Suppressor macrophage treated with lipopolysaccharide for 4 hours (primary cell): Measurements from ENCODE around the gene ZSCAN29.

Source experiments
- DNase-seq: peaks from one replicate; pipeline ENCODE4 v3.0.0-alpha.2; 2020

Gene ZSCAN29

DNA sequence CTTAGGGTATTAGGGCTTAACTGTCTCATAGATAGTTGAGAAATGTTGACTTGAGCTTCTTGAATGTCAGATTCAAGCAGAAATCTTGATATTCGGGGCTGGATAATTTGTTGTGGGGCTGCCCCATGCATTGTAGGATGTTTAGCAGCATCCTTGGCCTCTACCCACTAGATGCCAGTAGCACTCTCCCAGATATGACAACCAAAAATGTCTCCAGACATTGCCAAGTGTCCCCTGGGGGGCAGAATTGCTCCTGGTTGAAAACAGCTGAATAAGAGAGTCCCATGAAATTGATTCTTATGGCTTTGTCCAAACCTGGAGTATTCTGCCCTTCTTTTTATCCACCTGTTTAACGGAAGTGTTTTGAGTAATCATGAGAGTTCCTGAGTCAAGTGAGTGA, 24.5 kb downstream of the ZSCAN29 start:
- DNase-seq: no peak

DNA sequence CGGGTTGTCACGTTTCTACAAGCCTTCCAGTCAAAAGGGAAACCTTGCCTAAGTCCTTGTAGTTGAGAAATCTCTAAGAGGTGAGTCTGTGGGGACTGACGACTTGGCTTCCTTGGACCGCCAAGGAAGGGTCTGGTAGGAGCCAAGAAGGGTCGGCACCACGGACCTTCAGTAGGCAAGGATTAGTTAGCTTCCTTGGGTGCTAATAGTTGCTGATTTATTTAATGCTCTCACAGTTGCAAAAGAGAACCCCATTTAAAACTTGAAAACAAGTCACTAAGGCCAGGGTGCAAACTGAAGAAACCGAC, 40.1 kb downstream of the ZSCAN29 start:
- no peak for DNase-seq

DNA sequence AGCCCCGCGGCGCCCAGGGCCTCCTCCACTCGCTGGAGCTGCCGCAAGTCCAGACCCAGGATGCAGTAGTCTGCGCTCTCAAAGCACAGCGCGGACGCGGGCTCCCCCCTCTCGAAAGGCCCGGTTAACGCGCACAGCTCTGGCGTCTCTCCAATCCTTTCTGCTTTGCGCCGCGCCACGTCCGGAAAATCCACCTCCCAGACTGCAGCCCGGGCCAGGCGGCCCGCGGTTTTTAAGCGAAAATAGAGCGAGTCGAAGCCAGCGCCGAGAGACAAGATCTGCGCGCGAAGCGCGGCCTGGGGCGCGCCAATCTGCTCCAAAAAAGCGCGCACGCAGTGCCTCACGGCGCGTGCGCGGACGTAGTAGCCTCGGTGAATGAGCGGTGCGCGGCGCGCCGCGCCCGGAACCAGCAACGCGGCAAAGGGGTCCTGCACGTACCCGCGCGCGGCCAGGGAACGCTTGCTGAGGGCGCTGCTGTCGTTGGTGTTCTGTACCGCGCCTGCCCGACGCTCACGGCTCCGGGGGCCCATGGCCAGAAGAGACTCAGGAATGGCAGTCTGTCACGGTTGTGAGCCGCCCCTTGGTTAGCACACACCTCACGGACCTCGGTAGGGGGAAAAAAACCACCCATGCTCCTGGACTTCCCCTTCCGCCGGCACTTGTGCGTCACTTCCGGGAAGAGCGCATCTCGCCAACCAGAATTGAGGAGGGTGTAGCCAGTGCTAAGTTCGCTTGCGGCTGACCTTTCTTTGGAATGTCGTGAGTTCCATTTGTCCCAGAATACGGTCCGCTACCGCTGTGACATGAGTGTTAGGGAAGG, 40.7 kb downstream of the ZSCAN29 start, which contains the start of gene LCMT2:
LCMT2 (minus strand) TSS at position 614 of the 820 bp plus-strand sequence; CDS start at position 530, 84 bp downstream.
- peak; percentile 93 for DNase-seq

DNA sequence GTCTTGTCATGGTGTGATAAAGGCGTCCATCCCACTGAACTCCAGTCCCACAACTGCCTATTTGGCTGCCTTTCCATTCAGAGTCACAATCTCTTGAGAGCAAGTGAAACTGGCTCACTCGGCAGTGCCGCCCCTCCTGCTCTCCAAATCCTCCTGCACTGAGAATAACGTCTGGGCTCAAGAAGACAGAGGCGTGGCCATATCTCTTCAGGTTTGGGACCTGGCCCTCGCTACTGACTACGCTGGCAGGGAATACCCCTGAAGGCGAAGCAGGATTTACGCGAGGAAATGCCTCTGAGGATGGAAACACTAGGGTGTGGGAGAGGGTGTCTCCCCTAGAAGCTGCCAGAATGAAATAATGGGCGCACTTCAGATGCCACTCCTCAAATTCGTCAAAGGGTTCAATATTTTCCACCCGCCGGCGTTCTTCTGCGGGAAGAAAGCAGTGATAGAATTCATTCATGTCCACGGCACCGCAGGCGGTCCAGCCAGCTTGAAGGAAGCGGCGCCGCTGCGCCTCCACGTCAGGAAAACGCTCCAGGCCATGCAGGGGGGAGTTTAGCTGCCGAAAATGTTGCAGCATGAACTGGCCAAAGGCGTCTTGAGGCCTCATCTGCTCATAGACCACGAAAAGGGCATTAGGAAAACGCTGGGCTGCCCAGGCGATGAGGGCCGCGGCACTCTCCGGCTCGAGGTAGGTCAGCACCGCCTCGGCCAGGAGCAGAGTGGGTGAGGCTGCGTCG, 41.5 kb downstream of the ZSCAN29 start:
- DNase-seq: no peak

DNA sequence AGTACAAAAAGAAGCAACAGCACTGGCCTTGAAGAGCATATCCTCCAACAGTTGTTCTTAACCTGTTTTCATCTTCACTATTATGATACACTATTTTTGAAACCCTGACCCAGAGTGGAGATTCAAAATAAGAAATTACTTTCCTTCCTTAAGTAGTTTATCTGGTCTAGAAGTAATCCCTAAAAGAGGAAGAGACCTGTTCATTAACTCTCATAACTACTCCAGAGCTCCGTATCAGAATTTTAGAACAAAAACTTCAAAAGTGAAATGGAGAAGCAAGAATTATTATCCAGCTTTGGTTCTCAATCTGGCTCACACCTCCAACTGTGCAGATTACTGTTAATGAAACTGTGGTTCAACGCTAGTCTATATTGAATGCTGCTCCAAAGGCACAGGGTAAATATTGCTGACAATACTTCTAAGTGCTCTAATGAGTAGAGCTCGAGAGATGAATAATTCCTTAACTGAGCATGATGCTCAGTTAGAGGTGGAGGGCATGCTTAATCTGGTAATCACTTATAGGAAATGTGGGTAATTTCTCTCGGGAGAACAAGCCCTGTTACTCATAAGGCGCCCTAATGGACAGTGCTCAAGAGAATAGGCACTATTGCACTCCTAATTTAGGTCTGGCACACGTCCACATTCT, 45.7 kb downstream of the ZSCAN29 start:
- DNase-seq: no peak

DNA sequence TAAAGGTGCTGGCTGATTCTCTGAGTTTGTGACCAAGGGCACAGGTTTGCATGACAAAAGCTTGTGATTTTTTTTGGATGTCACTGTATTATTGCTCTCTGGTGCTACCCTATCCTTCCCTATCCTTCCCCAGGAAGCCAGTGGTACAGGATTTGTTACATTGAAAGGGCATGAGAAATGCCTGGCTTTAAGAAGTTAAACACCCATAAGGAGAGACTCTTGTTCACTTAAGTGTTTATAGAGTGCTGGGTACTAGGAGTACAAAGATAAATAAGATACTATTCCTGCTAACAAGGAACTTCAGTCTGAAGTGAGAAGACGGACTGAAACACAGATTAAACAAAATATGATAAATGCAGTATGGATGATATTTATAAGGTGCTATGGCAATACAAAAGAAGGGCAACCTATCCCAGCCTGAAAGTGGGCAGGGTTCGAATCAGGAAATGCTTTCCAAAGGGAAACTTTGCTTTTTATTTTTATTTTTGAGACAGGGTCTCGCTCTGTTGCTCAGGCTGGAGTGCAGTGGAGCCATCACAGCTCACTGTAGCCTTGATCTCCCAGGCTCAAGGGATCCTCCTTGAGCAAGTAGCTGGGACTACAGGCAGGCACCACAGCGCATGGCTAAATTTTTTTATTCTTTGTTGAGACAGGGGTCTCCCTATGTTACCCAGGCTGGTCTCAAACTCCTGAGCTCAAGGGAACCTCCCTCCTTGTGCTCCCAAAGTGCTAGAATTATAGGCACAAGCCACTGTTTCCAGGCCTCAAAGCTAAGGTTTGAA, 51.7 kb downstream of the ZSCAN29 start:
- no peak for DNase-seq

DNA sequence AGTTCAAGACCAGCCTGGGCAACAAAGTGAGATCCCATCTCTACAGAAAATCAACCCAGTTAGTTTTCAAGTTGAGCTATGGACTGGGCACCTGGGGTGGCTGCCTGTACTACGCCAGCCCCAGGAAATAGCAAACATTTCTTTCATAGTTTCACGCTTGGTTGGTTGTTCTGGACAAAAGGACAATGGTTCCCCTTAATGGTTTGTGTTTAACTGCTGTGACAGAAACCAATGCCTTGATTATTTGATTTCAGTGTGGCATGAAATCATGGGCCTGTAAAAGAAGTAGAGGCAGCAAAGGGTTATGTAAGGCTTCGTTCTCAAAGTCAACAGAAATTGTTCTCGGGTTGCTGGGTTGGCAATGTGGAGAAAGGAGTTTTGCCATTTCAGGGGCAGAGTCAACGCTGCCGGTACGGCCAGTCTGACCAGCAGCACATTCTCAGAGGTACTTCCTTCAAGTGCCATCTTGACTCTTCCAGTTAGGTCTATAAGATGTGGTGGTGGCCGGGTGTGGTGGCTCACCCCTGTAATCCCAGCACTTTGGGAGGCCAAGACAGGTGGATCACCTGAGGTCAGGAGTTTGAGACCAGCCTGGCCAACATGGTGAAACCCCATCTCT, 53.2 kb downstream of the ZSCAN29 start:
- DNase-seq: no peak

DNA sequence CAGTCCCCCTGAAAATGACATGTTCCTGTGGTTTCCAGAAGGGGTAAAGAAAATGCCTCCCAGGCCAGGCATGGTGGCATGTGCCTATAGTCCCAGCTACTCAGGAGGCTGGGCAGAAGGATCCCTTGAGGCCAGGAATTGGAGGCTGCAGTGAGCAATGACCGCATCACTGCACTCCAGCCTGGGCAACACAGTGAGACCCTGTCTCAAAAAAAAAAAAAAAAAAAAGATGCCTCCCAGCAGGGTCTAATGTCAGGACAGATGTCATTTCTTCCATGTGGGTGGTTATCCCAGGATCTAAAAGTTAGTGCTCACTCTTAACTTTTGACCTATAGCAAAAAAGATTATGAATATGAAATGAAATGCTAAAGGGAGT, 53.9 kb downstream of the ZSCAN29 start:
- no peak for DNase-seq

DNA sequence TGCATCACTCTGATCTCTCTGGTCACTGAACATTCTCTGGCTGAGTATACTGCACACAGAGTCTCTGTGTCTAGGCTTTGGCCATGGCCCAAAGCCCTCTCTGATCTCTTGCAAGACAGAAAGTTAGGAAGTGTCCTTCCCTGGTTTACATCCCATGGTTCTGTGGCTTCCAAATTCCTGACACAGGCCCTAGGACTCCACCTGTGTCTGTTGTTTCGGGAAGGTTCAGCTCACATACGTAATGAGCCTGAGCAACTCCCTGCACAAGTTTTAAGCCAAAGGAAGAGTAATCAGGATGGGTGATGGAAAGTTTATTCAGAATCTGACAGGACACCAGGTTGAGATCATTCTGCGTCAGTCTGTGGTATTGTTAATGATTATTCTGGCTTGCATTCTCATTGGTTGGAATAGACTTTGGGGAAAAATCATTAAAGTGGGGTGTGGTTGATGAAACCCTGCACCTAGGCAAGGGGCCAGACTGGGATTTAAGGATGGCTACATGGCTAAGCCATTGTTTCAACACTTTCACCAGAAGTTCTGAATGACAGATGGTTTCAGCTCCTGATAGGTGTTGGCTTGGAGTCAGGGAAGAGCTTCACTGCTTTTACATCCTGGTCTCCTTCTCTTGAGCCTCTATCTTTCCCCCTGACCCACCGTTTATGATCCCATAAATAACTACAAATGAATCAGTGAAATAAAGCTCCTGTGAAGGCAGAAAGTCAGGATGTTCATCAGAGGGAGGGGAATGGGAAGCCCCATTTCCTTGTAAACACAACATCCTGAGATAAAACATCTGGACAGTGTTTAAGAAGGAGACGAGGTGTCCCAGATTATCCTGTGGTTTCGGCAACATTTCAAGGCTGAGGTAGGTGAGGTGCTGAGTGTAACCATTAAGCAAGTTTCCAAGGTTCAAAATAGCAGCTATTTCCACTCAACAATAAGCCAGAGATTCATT, 54.5 kb downstream of the ZSCAN29 start:
- no peak for DNase-seq

DNA sequence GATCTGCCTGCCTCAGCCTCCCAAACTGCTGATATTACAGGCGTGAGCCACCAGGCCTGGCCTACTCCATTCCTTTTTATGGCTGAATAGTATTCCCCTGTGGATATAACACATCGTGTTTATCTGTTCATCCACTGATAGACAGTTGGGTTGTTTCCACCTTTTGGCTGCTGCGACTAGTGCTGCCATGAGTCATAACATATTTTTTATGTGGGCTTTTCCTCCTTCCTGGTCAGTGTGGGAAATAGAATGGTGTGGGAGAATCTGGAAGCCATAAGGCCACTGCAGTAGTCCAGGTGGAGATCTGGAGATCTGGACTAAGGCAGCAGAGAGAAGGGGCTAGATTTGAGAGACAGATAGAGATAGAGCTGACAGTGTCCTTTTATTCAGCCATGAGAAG, 56.7 kb downstream of the ZSCAN29 start:
- no peak for DNase-seq

DNA sequence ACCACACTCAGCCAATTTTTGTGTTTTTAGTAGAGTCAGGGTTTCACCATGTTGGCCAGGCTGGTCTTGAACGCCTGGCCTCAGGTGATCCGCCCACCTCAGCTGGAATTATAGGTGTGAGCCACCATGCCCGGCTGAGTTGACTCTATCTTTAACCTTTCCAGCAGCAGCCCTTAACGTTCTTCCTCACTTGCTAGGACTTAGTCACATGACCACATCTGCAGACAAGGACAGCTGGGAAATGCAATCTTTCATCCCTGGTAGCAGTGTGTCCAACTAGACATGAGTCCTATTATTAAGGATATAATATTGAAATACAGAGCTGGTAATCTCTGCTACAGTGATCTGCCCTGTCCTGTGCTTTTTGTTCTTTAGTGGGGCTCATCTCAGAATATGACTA, 58.5 kb downstream of the ZSCAN29 start:
- no peak for DNase-seq
